Stimulated activated CD8-positive, alpha-beta memory T cell treated with anti-CD3 and anti-CD28 coated beads, Interleukin-12 subunit alpha, Interleukin-12 subunit beta, amount 100 ng/mL, for 4 hours (primary cell): ENCODE data around the gene FBXW9.
"Not testable (repeated sequence)": the region's sequence is repeated elsewhere in the genome, so short reads cannot be mapped to it uniquely, and the experiment has no call there.

ENCODE experiments used
- DNase-seq: peaks from one replicate; pipeline ENCODE4 v3.0.0-alpha.2; 2020; ENCODE audit warnings: low read depth

The FBXW9 gene

GRCh38 chr19:12715102-12715501 lies 18.7 kb upstream of the FBXW9 start:
- DNase-seq: no peak

- not testable (repeated sequence) for DNase-seq
Observed at GRCh38 chr19:12713304-12713703, 16.9 kb upstream of the FBXW9 start.

GRCh38 chr19:12712077-12712476 lies 15.6 kb upstream of the FBXW9 start:
- not testable (repeated sequence) for DNase-seq

GRCh38 chr19:12711187-12711586 lies 14.8 kb upstream of the FBXW9 start:
- DNase-seq: no peak

GRCh38 chr19:12708641-12709040 lies 12.2 kb upstream of the FBXW9 start:
- no peak for DNase-seq

- no peak for DNase-seq
Observed at GRCh38 chr19:12706332-12706718, 9.9 kb upstream of the FBXW9 start.

GRCh38 chr19:12705654-12706331 lies 9.4 kb upstream of the FBXW9 start:
- DNase-seq: no peak

- DNase-seq: no peak
Observed at GRCh38 chr19:12705169-12705568, 8.7 kb upstream of the FBXW9 start.

GRCh38 chr19:12703046-12703445 lies 6.6 kb upstream of the FBXW9 start:
- DNase-seq: no peak

- DNase-seq: no peak
Observed at GRCh38 chr19:12701596-12702282, 5.3 kb upstream of the FBXW9 start.

GRCh38 chr19:12698138-12698537 lies 1.7 kb upstream of the FBXW9 start:
- no peak for DNase-seq

- DNase-seq: not testable (repeated sequence)
Observed at GRCh38 chr19:12697425-12697824, 994 bp upstream of the FBXW9 start.

GRCh38 chr19:12695997-12696365 lies 450 bp downstream of the FBXW9 start:
- DNase-seq: no peak

GRCh38 chr19:12695514-12695913 lies 917 bp downstream of the FBXW9 start:
- DNase-seq: no peak

- no peak for DNase-seq
Observed at GRCh38 chr19:12695096-12695495, 1.3 kb downstream of the FBXW9 start.

- no peak for DNase-seq
Observed at GRCh38 chr19:12694641-12695040, 1.8 kb downstream of the FBXW9 start.

- DNase-seq: no peak
Observed at GRCh38 chr19:12692960-12693359, 3.5 kb downstream of the FBXW9 start.

GRCh38 chr19:12689581-12690216 lies 6.7 kb downstream of the FBXW9 start:
- DNase-seq: no peak

- DNase-seq: no peak
Observed at GRCh38 chr19:12689012-12689411, 7.4 kb downstream of the FBXW9 start.

GRCh38 chr19:12687496-12688196 lies 8.8 kb downstream of the FBXW9 start, which contains the start of gene GNG14:
TSS of gene GNG14 (plus strand) at chr19:12687998. CDS start at chr19:12688049, 51 bp downstream.
- no peak for DNase-seq

- DNase-seq: no peak
Observed at GRCh38 chr19:12685831-12686230, 10.6 kb downstream of the FBXW9 start.
